Measurements from ENCODE around the gene MMP8.

MMP8 gene

GRCh38 chr11:102685754-102686153 is 39.0 kb downstream of the MMP8 start:
- no peaks in the 10 kb centered on the region for H3F3A ChIP-seq (ENCODE audit: low read depth)
- no peaks in the 10 kb centered on the region for H3K4me1 ChIP-seq (ENCODE audit: insufficient read depth, low read length, poor library complexity, severe bottlenecking)
- no peaks in the 10 kb centered on the region for H3K79me2 ChIP-seq (ENCODE audit: insufficient read depth, low read length)
- H2AFZ ChIP-seq (ENCODE audit: low read length) = no peak overlapping the region; the same call in 1 of the 2 replicates
- no peaks in the 10 kb centered on the region for H3K36me3 ChIP-seq (ENCODE audit: insufficient read depth, low read length)
- TF ChIP-seq CTCF (conservative IDR thresholded peaks at IDR 0.05; ENCODE audit: low read length) (no peak), EZH2phosphoT487 (IDR thresholded peaks at IDR 0.05; ENCODE audit: borderline replicate concordance) (no peak)
- H3K4me2 ChIP-seq (ENCODE audit: low read depth, low read length, poor library complexity, severe bottlenecking) = no peak overlapping the region
- peaks cover 6% of the 10 kb centered on the region for H3K27me3 ChIP-seq (ENCODE audit: insufficient read depth, low read length, poor library complexity, severe bottlenecking)
- H3K4me3 ChIP-seq (ENCODE audit: low read length, poor library complexity, severe bottlenecking) = no peak overlapping the region
- no peak overlapping the region for H3K9ac ChIP-seq (ENCODE audit: low read depth, low read length, poor library complexity, severe bottlenecking)
- no peaks in the 10 kb centered on the region for H4K20me1 ChIP-seq (ENCODE audit: insufficient read depth, low read length, poor library complexity, severe bottlenecking)
- H3K9me2 ChIP-seq (replicated peaks; ENCODE audit: low read depth, low read length) = no peaks in the 10 kb centered on the region
- H3K9me3 ChIP-seq (ENCODE audit: insufficient read depth, low read depth, low read length) = no peaks in the 10 kb centered on the region

- Histone ChIP-seq H3K4me1 (ENCODE audit: insufficient read depth, low read length, poor library complexity, severe bottlenecking) (no peaks in the 10 kb centered on the region), H3K36me3 (ENCODE audit: insufficient read depth, low read length) (no peaks in the 10 kb centered on the region), H4K20me1 (ENCODE audit: insufficient read depth, low read length, poor library complexity, severe bottlenecking) (no peaks in the 10 kb centered on the region), H3K9me3 (ENCODE audit: insufficient read depth, low read depth, low read length) (no peaks in the 10 kb centered on the region), H3K4me2 (ENCODE audit: low read depth, low read length, poor library complexity, severe bottlenecking) (no peak overlapping the region), H3F3A (ENCODE audit: low read depth) (no peaks in the 10 kb centered on the region), H2AFZ (ENCODE audit: low read length) (no peak overlapping the region), H3K27me3 (ENCODE audit: insufficient read depth, low read length, poor library complexity, severe bottlenecking) (peaks cover 6% of the 10 kb centered on the region), H3K9me2 (replicated peaks; ENCODE audit: low read depth, low read length) (no peaks in the 10 kb centered on the region), H3K79me2 (ENCODE audit: insufficient read depth, low read length) (no peaks in the 10 kb centered on the region), H3K9ac (ENCODE audit: low read depth, low read length, poor library complexity, severe bottlenecking) (no peak overlapping the region), H3K4me3 (ENCODE audit: low read length, poor library complexity, severe bottlenecking) (no peak overlapping the region)
- TF ChIP-seq EZH2phosphoT487 (IDR thresholded peaks at IDR 0.05; ENCODE audit: borderline replicate concordance) = no peak
- TF ChIP-seq CTCF (conservative IDR thresholded peaks at IDR 0.05; ENCODE audit: low read length) = no peak
These were observed 39.4 kb downstream of the MMP8 start for GRCh38 chr11:102685338-102685737.

GRCh38 chr11:102683277-102683676 is 41.5 kb downstream of the MMP8 start:
- H3K9ac ChIP-seq (ENCODE audit: low read depth, low read length, poor library complexity, severe bottlenecking) = no peak overlapping the region
- H3K27me3 ChIP-seq (ENCODE audit: insufficient read depth, low read length, poor library complexity, severe bottlenecking) = peaks cover 6% of the 10 kb centered on the region
- no peaks in the 10 kb centered on the region for H3K79me2 ChIP-seq (ENCODE audit: insufficient read depth, low read length)
- no peaks in the 10 kb centered on the region for H3F3A ChIP-seq (ENCODE audit: low read depth)
- H3K4me1 ChIP-seq (ENCODE audit: insufficient read depth, low read length, poor library complexity, severe bottlenecking) = no peaks in the 10 kb centered on the region
- TF ChIP-seq CTCF (conservative IDR thresholded peaks at IDR 0.05; ENCODE audit: low read length) (no peak), EZH2phosphoT487 (IDR thresholded peaks at IDR 0.05; ENCODE audit: borderline replicate concordance) (no peak)
- no peaks in the 10 kb centered on the region for H3K36me3 ChIP-seq (ENCODE audit: insufficient read depth, low read length)
- no peaks in the 10 kb centered on the region for H3K9me2 ChIP-seq (replicated peaks; ENCODE audit: low read depth, low read length)
- no peaks in the 10 kb centered on the region for H3K9me3 ChIP-seq (ENCODE audit: insufficient read depth, low read depth, low read length)
- no peak overlapping the region for H3K4me3 ChIP-seq (ENCODE audit: low read length, poor library complexity, severe bottlenecking)
- H2AFZ ChIP-seq (ENCODE audit: low read length) = no peak overlapping the region
- no peak overlapping the region for H3K4me2 ChIP-seq (ENCODE audit: low read depth, low read length, poor library complexity, severe bottlenecking)
- no peaks in the 10 kb centered on the region for H4K20me1 ChIP-seq (ENCODE audit: insufficient read depth, low read length, poor library complexity, severe bottlenecking)
